Hematopoietic multipotent progenitor cell (in vitro differentiated cells): Measurements from ENCODE around the gene SPDYC. TPM values are rescaled to one million over a fixed set of nuclear protein-coding genes. Genes with fewer than 3 reads are reported as not detected.
A peak's percentile ranks its signal among the peaks of the same experiment; 100 is the strongest.

Experiments used
- DNase-seq, 3 donors: peaks; one replicate each; pipeline ENCODE4 v3.0.0-alpha.2; 2011 to 2015; ENCODE audit warnings: low read depth in 2 of 3, low spot score in 2 of 3
- small RNA-seq: library from RNA; depleted of rRNA; stranded (forward); fragments of <200 nt; gene quantifications from one replicate; pipeline ENCODE3, GENCODE V24; 2012
- total RNA-seq: library from RNA; depleted of rRNA; stranded (reverse); fragments of >200 nt; gene quantifications from one replicate; pipeline ENCODE4 v1.2.3, GENCODE V29; 2012

SPDYC gene
- total RNA-seq, 1 donor: not detected

GRCh38 chr11:65217441-65218423 is 47.7 kb downstream of the SPDYC start:
- DNase-seq: no peak

GRCh38 chr11:65218446-65218845 is 48.4 kb downstream of the SPDYC start:
- DNase-seq: no peak

GRCh38 chr11:65219930-65220213 is 49.8 kb downstream of the SPDYC start:
- DNase-seq: no peak

- DNase-seq: no peak
These were observed 51.0 kb downstream of the SPDYC start for GRCh38 chr11:65221026-65221425.

Small RNAs within 50 kb of the gene (small RNA-seq; reads per million reads assigned to genes)
- gene HIGD1AP10 (not detected), gene PDCL2P2 (not detected), gene RNU2-23P (13.6 reads per million, percentile 93 among the genes with 10 or more reads in this experiment)

Other genes with a start within 250 kb of the SPDYC start
- gene PPP2R5B, start 245.5 kb upstream of the SPDYC start, total RNA-seq: 5.9 TPM
- not detected for gene GPHA2, start 234.3 kb upstream of the SPDYC start, total RNA-seq
- gene MAJIN, start 198.1 kb upstream of the SPDYC start, total RNA-seq: not detected
- gene BATF2, start 173.3 kb upstream of the SPDYC start, total RNA-seq: 0.81 TPM
- gene ARL2, start 156.1 kb upstream of the SPDYC start, total RNA-seq: 171 TPM
- gene SNX15, start 142.8 kb upstream of the SPDYC start, total RNA-seq: 25.9 TPM
- gene SAC3D1, start 129.0 kb upstream of the SPDYC start, total RNA-seq: 12.4 TPM
- gene NAALADL1, start 111.7 kb upstream of the SPDYC start, total RNA-seq: 94.5 TPM
- 5.1 TPM for gene CDCA5, start 86.2 kb upstream of the SPDYC start, total RNA-seq
- gene ZFPL1, start 86.0 kb upstream of the SPDYC start, total RNA-seq: 60.6 TPM
- 657 TPM for gene VPS51, start 74.0 kb upstream of the SPDYC start, total RNA-seq
- gene TM7SF2, start 58.4 kb upstream of the SPDYC start, total RNA-seq: 46.6 TPM
- 11.0 TPM for gene ZNHIT2, start 52.5 kb upstream of the SPDYC start, total RNA-seq
- 655 TPM for gene FAU, start 48.1 kb upstream of the SPDYC start, total RNA-seq
- 53.9 TPM for gene MRPL49, start 47.9 kb upstream of the SPDYC start, total RNA-seq
- 44.7 TPM for gene SYVN1, start 35.7 kb upstream of the SPDYC start, total RNA-seq
- 160 TPM for gene CAPN1, start 11.7 kb downstream of the SPDYC start, total RNA-seq
- 18.9 TPM for gene POLA2, start 91.7 kb downstream of the SPDYC start, total RNA-seq
- gene CDC42EP2, start 144.6 kb downstream of the SPDYC start, total RNA-seq: 0.81 TPM
- 65.2 TPM for gene DPF2, start 163.6 kb downstream of the SPDYC start, total RNA-seq
- gene TIGD3, start 184.5 kb downstream of the SPDYC start, total RNA-seq: 4.8 TPM
- gene SLC25A45, start 212.4 kb downstream of the SPDYC start, total RNA-seq: 7.0 TPM
- gene FRMD8, start 216.4 kb downstream of the SPDYC start, total RNA-seq: 77.6 TPM